Stomach smooth muscle (tissue), 2 donors: ENCODE measurements around the gene TSPAN14.

Experiments
- H3K27ac ChIP-seq: one replicate; pipeline ENCODE4 v1.7.0; 2013; ENCODE audit warnings: mild to moderate bottlenecking, low read length, inconsistent platforms
- H3K27me3 ChIP-seq, 2 donors: one replicate each; pipeline ENCODE4 v1.7.0; 2013; ENCODE audit warnings: low read length in 2 of 2; ENCODE audit not compliant: insufficient read depth in 2 of 2, control insufficient read depth in 1 of 2
- H3K36me3 ChIP-seq, 2 donors: one replicate each; pipeline ENCODE4 v1.7.0; 2013; ENCODE audit warnings: low read length in 2 of 2; ENCODE audit not compliant: control insufficient read depth in 2 of 2, insufficient read depth in 2 of 2
- H3K4me1 ChIP-seq: one replicate; pipeline ENCODE4 v1.7.0; 2013; ENCODE audit warnings: low read length; ENCODE audit not compliant: control insufficient read depth, insufficient read depth
- H3K4me3 ChIP-seq, 2 donors: one replicate each; pipeline ENCODE4 v1.7.0; 2013; ENCODE audit warnings: low read length in 2 of 2
- H3K9ac ChIP-seq, 2 donors: one replicate each; pipeline ENCODE4 v1.7.0; 2013; ENCODE audit warnings: low read length in 2 of 2, mild to moderate bottlenecking in 1 of 2
- H3K9me3 ChIP-seq, 2 donors: one replicate each; pipeline ENCODE4 v1.7.0; 2013; ENCODE audit warnings: low read length in 2 of 2; ENCODE audit not compliant: control insufficient read depth in 2 of 2
- donor health status: healthy.
- donor health status: Pancreatic carcinoma.

TSPAN14 gene

DNA sequence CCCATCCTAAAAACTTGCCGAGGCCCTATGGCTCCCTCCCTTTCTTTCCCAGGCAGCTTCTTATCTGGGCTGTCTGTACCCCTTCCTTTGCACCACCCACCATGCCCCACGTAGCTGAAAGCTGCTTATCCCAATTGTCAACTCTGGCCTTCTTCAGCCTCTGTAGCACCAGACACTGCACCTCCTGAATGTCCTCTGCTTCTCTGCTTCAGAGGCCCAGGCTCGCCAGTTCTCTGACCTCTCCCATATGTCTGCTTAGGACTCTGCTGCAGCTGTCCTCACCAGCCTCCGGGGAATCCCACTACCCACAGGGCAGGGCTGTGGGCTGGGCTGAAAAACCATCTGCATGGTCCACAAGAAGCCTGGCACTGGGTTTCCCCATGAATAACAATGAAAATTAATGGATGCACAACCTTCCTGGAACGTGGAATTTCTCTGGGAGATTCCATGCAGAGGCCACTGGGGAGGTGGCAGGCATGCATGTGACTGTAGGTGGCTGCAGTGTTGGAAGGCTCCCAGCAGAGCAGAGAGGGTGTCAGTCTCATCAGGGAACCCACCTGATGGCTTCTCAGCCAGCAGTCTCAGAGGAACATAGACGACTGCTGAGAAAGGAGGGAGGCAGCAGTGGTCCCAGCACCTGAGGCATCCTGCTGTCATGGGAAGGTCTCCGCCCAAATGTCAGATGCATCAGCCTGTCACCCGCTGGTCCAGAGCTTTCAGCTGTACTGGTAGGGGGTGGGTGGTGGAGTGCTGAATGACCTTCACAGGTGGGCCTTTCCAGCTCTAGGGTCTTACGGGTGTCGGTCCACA lies 66.8 kb downstream of the TSPAN14 start:
- H3K27ac ChIP-seq = no peak overlapping the region
- H3K9ac ChIP-seq = no peak overlapping the region
- H3K36me3 ChIP-seq = peaks cover 9 to 16% of the 10 kb centered on the region in 2 donors
- H3K27me3 ChIP-seq = no peaks in the 10 kb centered on the region
- H3K4me3 ChIP-seq = no peak overlapping the region
- no peaks in the 10 kb centered on the region for H3K4me1 ChIP-seq
- no peaks in the 10 kb centered on the region for H3K9me3 ChIP-seq

DNA sequence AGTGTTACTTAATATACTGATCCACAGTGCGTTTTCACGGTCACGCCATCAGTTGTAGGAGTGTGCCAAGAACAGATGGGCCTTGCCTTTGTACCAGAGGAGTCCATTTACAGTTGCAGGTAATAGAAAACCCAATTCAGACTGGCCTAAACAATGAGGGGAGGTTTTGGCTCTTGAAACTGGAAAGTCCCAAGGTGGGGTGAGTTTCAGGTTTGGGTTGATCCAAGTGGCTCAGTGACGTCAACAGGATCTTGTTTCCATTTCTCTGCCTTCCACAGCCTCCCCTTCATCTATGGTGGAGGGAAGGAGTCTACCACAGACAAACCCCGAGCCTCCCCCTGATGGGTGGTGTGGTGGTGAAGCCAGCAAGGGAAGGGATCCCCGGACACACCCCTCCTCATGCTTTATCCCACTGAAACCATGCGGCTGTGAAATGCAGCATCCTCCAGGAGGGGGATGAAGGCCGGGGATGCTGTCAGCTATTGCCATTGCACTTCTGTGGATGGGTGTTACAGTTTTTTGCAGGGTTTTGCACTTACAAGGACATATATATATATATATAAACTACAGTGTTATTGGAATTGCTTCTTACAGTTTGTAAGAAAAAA lies 68.8 kb downstream of the TSPAN14 start:
- no peak overlapping the region for H3K9ac ChIP-seq
- no peaks in the 10 kb centered on the region for H3K4me1 ChIP-seq
- peaks cover 5 to 11% of the 10 kb centered on the region in 2 donors for H3K36me3 ChIP-seq
- H3K9me3 ChIP-seq = no peaks in the 10 kb centered on the region
- no peaks in the 10 kb centered on the region for H3K27me3 ChIP-seq
- H3K4me3 ChIP-seq = no peak overlapping the region
- no peak overlapping the region for H3K27ac ChIP-seq

DNA sequence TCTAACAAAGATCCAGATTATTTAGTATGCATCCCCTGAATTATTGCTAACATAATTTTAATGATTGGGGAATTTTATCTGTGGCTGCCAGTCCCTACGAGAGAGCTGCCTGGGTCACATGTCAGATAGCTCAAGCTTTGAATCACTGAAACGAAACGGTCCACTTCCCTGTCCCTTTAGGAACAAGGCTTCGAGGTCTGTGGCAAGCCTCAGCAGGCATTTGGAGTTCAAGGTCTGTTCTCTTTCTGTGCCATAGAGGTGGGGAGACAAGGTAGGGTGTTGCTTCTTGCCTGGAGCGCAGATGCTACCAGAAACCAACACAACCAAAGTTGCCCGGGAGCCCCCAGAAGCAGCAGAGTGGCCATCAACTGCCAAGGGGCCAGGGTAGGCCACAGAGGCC lies 69.7 kb downstream of the TSPAN14 start:
- Histone ChIP-seq H3K36me3 (peaks cover 2 to 5% of the 10 kb centered on the region in 2 donors), H3K4me3 (no peak overlapping the region), H3K27ac (no peak overlapping the region), H3K4me1 (no peaks in the 10 kb centered on the region), H3K9me3 (no peaks in the 10 kb centered on the region), H3K9ac (no peak overlapping the region), H3K27me3 (no peaks in the 10 kb centered on the region)

DNA sequence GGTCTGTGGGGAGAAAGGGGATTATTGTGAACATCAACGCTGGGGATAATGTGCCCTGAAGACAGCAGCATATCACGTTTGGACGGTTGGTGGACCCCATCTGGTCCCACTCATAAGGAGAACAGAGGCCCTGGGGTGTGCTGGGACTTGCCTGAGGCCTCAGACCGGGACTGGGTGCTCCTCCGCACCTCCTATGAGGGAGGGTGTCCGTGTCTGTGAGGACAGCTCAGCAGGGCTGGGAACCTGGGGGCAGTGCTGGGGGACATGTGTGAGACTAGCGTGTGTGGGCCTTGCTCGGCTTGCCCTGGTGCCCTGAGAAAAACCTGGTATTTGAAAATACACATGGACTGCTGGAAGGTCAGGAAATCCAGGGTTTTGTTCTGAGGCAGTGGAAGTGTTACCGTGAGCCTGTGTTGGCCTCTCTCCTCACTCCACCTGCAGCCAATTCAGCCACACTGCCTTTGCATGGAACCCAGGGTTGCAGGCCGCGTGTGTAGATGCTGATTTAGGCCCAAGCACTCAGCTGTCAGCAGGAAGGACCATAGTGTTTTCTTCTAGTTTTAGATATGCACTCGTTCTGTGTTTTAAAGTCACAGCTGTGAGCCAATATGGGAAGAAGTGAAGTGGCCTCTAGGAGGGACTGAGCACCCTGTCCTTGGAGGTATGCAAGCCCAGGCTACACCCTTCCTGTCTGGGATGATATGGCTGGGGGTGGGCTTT lies 70.2 kb downstream of the TSPAN14 start:
- H3K9me3 ChIP-seq = no peaks in the 10 kb centered on the region
- no peaks in the 10 kb centered on the region for H3K4me1 ChIP-seq
- peaks cover 2 to 5% of the 10 kb centered on the region in 2 donors for H3K36me3 ChIP-seq
- no peak overlapping the region for H3K4me3 ChIP-seq
- H3K9ac ChIP-seq = no peak overlapping the region
- H3K27ac ChIP-seq = no peak overlapping the region
- no peaks in the 10 kb centered on the region for H3K27me3 ChIP-seq

DNA sequence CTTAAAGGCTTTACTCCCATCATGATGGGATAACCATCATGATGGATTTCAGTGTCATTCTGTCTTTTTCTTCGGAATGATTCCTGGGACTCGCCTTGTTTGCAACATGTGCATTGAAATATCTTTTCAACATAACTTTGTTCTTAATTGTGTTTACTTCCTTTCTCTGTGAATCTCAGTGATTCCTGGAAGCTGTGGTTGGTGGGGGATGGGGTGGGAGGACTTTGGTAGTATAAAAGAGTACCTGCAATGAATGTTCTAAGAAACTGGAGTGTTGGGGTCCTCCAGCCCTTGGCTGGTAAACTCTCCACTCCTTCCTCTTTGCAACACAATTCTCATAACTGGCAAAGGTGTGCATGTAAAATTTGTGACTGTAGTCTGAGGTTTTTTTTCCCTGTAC lies 72.1 kb downstream of the TSPAN14 start:
- Histone ChIP-seq H3K9me3 (no peaks in the 10 kb centered on the region), H3K27ac (no peak overlapping the region), H3K36me3 (peaks cover 0 to 2% of the 10 kb centered on the region in 2 donors), H3K4me1 (no peaks in the 10 kb centered on the region), H3K27me3 (no peaks in the 10 kb centered on the region), H3K4me3 (no peak overlapping the region), H3K9ac (no peak overlapping the region)

DNA sequence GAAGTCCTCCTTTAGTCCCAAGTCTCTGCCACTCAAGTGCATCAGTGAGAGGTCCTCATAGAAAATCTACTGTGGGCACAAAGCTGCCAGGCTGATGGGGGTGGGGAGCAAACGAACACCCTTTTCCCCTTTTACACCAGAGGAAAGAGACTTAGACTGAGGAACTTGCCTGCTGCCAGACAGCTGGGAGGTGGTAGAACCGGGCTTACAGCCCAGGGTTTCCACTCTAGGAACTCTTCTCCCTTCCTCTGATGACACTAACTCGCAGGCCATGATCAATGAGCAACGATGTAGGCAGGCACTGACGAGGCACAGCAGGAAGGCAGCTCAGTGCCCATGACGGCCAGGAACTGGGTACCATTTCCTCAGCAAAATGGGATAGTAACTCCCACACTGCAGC lies 72.6 kb downstream of the TSPAN14 start:
- no peaks in the 10 kb centered on the region for H3K4me1 ChIP-seq
- H3K4me3 ChIP-seq = no peak overlapping the region
- H3K36me3 ChIP-seq = no peaks in the 10 kb centered on the region
- H3K27me3 ChIP-seq = no peaks in the 10 kb centered on the region
- H3K9ac ChIP-seq = no peak overlapping the region
- H3K9me3 ChIP-seq = no peaks in the 10 kb centered on the region
- no peak overlapping the region for H3K27ac ChIP-seq

DNA sequence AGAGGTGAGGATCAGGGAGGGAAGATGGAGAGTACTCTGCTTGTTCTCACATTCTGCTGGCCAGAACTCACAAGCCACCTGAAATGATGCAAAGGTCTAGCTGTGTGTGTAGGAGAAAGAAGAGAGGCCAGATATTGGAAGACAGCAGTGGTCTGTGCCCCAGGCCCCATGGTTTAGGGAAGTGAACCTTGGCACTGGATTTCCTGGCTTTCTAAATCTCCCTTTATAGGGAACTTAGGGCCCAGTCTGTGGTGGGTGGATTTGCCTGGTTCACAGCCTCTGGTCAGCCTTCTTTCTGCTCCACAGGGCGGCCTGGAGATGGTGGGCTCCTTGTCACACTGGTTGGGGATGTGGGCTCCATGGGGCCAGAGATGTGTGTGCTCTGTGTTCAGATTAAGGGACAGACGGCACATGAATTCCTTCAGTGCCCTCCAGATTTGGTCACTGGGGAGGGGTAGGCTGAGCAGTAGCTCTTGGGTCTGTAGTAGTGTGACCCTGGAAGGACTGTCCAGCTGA lies 74.1 kb downstream of the TSPAN14 start:
- Histone ChIP-seq H3K9me3 (no peaks in the 10 kb centered on the region), H3K27me3 (no peaks in the 10 kb centered on the region), H3K27ac (no peak overlapping the region), H3K9ac (no peak overlapping the region), H3K4me3 (no peak overlapping the region), H3K36me3 (no peaks in the 10 kb centered on the region), H3K4me1 (no peaks in the 10 kb centered on the region)

DNA sequence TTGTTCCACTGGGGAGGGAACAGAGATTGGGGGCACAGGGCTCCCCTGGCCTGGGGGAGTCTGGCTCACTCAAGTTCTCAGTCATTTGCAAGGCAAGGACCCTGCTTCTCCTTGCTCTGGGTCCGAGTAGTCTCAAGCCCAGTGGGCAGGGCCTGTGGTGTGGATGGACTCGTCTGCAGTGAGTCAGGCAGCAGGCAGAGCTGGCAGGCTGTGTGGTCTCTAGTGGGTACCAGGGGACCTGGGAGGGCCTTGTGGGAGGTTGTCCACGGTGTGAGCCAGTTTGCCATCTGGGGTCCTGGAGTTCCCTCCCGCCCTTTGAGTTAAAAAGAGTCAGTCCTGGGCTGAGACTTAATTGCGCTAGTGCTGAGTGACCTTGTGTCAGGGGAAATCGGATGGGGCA lies 74.8 kb downstream of the TSPAN14 start:
- Histone ChIP-seq H3K27ac (no peak overlapping the region), H3K27me3 (no peaks in the 10 kb centered on the region), H3K9me3 (no peaks in the 10 kb centered on the region), H3K9ac (no peak overlapping the region), H3K4me3 (no peak overlapping the region), H3K36me3 (no peaks in the 10 kb centered on the region), H3K4me1 (no peaks in the 10 kb centered on the region)

DNA sequence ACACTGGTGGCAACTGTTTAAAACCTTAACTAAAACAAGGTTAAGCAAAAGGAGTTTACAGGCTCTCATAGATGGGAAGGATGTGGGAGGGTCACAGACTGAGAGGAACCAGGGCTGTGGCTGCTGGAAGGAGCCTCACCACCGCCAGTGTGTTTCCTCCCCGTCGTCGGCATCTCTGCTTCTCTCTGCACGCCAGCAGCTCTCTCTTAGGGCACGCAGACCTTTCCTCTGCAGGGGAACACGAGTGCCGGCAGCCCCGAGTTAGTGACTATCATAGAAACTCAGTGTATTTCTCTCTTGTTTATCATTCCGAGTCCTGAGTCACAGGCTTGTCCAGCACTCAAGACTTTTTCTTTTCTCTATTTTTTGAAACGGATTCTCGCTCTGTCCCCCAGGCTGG lies 75.5 kb downstream of the TSPAN14 start:
- no peak overlapping the region for H3K27ac ChIP-seq
- no peaks in the 10 kb centered on the region for H3K4me1 ChIP-seq
- H3K9ac ChIP-seq = no peak overlapping the region

DNA sequence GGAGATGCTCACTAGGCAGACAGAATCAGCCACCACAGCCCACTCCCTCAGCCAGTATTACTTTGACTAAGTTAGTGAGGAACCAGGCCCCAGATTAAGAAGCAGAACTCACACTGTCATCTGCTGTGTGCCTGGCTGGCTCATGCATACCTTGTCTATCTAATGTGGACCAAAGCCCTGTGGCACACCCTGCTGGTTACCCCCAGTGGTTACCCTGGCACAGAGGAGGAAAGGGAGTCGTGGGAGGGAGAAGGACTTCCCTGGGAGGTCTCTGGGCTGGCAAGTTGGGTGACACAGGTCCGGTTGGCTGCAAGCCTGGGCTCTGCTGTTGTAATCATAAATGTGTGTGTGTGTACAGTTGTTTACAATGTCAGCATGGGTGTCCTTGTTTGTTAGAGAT lies 76.1 kb downstream of the TSPAN14 start:
- no peaks in the 10 kb centered on the region for H3K36me3 ChIP-seq
- H3K9ac ChIP-seq = no peak overlapping the region
- H3K27me3 ChIP-seq = no peaks in the 10 kb centered on the region
- H3K4me1 ChIP-seq = no peaks in the 10 kb centered on the region
- H3K4me3 ChIP-seq = no peak overlapping the region
- no peak overlapping the region for H3K27ac ChIP-seq
- H3K9me3 ChIP-seq = no peaks in the 10 kb centered on the region

More for the DNA sequence above, 75.5 kb downstream of the TSPAN14 start:
- Histone ChIP-seq H3K36me3 (no peaks in the 10 kb centered on the region), H3K9me3 (no peaks in the 10 kb centered on the region), H3K4me3 (no peak overlapping the region), H3K27me3 (no peaks in the 10 kb centered on the region)
